ENCODE measurements around the gene DHCR24.

DHCR24 gene

GRCh38 chr1:54904476-54905048 is 17.6 kb upstream of the DHCR24 start:
- DNase-seq (ENCODE audit: insufficient read length, low spot score): no peak
- no peak for FAIRE-seq
- TF ChIP-seq, protein P1, sequence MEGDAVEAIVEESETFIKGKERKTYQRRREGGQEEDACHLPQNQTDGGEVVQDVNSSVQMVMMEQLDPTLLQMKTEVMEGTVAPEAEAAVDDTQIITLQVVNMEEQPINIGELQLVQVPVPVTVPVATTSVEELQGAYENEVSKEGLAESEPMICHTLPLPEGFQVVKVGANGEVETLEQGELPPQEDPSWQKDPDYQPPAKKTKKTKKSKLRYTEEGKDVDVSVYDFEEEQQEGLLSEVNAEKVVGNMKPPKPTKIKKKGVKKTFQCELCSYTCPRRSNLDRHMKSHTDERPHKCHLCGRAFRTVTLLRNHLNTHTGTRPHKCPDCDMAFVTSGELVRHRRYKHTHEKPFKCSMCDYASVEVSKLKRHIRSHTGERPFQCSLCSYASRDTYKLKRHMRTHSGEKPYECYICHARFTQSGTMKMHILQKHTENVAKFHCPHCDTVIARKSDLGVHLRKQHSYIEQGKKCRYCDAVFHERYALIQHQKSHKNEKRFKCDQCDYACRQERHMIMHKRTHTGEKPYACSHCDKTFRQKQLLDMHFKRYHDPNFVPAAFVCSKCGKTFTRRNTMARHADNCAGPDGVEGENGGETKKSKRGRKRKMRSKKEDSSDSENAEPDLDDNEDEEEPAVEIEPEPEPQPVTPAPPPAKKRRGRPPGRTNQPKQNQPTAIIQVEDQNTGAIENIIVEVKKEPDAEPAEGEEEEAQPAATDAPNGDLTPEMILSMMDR (IDR thresholded peaks at IDR 0.05; ENCODE audit: insufficient read depth, missing control alignments): no peak

DNA sequence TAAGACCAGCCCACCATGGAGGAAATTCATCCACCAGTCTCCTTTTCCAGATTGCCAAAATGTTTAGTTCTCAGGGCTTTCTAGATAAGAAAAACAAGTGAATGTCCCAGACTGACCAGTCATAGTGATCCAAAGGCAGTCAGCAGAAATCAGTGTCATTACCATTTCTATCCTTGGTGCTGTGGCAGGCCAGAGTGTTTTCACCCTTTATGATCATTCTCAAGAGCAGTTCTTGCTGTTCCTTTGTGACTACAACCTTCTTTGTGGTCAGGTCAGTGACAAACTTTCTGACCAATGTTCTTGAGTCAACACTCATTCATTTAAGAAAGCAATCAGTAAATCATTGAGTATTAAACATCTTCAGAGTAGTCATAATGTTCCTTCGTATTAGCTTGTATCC is 7.3 kb upstream of the DHCR24 start:
- FAIRE-seq (no peak), DNase-seq (ENCODE audit: insufficient read length, low spot score) (no peak)
- TF ChIP-seq, protein P1 (IDR thresholded peaks at IDR 0.05; ENCODE audit: insufficient read depth, missing control alignments): no peak

GRCh38 chr1:54892586-54892985 is 5.6 kb upstream of the DHCR24 start:
- FAIRE-seq: no peak
- TF ChIP-seq, protein P1 (IDR thresholded peaks at IDR 0.05; ENCODE audit: insufficient read depth, missing control alignments): no peak
- DNase-seq (ENCODE audit: insufficient read length, low spot score): no peak

- DNase-seq (ENCODE audit: insufficient read length, low spot score) (no peak), FAIRE-seq (no peak)
- TF ChIP-seq, protein P1 (IDR thresholded peaks at IDR 0.05; ENCODE audit: insufficient read depth, missing control alignments): no peak
Observed at GRCh38 chr1:54889132-54889725, 2.2 kb upstream of the DHCR24 start.

DNA sequence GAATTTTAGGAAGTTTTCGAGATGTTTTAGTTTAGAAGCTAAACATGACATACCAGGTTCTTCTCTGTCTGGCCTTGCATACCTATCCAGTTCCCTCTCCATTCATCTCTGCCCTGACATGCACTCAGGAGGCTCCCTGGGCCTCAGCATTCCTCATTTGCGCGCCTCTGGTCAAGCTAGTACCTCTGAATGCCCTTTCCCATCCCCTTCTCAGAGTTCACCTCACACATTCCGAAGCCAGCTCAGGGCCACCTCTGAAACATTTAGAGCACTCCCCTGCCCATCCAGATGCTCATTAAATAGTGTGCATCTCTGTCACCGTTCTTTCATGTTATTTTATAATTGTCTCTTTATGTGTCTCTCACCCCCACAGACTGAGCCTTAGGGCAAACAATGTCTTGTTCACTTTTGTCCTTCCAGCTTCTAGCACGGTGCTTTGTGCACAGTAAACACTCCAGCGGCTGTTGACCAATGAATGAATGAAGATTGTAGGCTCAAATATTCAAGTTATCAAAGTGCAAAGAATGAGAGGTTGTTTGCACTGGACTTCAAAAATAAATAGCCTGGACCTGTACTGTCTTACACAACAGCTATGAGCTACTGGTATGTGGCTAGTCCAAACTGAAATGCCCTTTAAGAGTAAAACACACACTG is 1.2 kb upstream of the DHCR24 start:
- TF ChIP-seq, protein P1 (IDR thresholded peaks at IDR 0.05; ENCODE audit: insufficient read depth, missing control alignments): no peak
- FAIRE-seq (no peak), DNase-seq (ENCODE audit: insufficient read length, low spot score) (no peak)

DNA sequence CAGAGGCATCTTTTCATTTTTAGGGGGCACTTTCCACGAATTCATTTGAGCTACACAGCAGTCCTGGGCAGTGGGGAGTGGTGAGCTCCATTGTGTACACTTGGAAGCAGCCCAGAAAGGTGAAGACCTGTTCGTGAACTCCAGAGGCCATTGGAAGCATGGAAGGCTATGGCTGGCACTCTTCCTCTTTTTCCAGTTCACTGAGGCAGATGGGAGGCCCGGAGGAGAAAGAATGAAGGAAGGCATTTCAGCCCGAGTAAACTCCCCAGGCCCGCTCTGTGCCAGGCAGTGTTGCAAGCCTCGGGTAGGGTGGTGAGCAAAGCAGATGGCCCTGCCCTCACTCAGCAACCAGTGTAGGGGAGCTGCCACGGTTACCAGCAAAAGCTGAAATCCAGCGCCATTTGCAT is 673 bp upstream of the DHCR24 start:
- TF ChIP-seq, protein P1 (IDR thresholded peaks at IDR 0.05; ENCODE audit: insufficient read depth, missing control alignments): no peak
- FAIRE-seq (no peak), DNase-seq (ENCODE audit: insufficient read length, low spot score) (no peak)

All from D721Med (cell line).